ENCODE results near the gene CHST6.
"Not testable (repeated sequence)": the region's sequence is repeated elsewhere in the genome, so short reads cannot be mapped to it uniquely, and the experiment has no call there.

The CHST6 gene

GRCh38 chr16:75459691-75460090 lies 35.5 kb downstream of the CHST6 start:
- Histone ChIP-seq H3K36me3 (no peaks in the 10 kb centered on the region), H3K9me3 (no peaks in the 10 kb centered on the region), H3K27ac (no peak overlapping the region), H3K4me3 (ENCODE audit: low read depth in 1 of 2, low read length in 1 of 2) (no peak overlapping the region), H3K4me1 (ENCODE audit: control insufficient read depth in 1 of 2, insufficient read depth in 1 of 2, low read depth in 1 of 2, low read length in 1 of 2) (peaks cover 12 to 13% of the 10 kb centered on the region in 2 experiments), H3K27me3 (no peaks in the 10 kb centered on the region)
- TF ChIP-seq CTCF (IDR thresholded peaks at IDR 0.05): no peak

GRCh38 chr16:75458439-75458838 lies 36.8 kb downstream of the CHST6 start:
- no peaks in the 10 kb centered on the region for H3K9me3 ChIP-seq
- H3K4me1 ChIP-seq (ENCODE audit: control insufficient read depth in 1 of 2, insufficient read depth in 1 of 2, low read depth in 1 of 2, low read length in 1 of 2): peaks cover 6 to 8% of the 10 kb centered on the region in 2 experiments
- no peak overlapping the region for H3K4me3 ChIP-seq (ENCODE audit: low read depth in 1 of 2, low read length in 1 of 2)
- no peak for TF ChIP-seq CTCF (IDR thresholded peaks at IDR 0.05)
- H3K27me3 ChIP-seq: no peaks in the 10 kb centered on the region
- no peak overlapping the region for H3K27ac ChIP-seq
- H3K36me3 ChIP-seq: no peaks in the 10 kb centered on the region

GRCh38 chr16:75458029-75458428 lies 37.2 kb downstream of the CHST6 start:
- no peaks in the 10 kb centered on the region for H3K36me3 ChIP-seq
- H3K9me3 ChIP-seq: no peaks in the 10 kb centered on the region
- TF ChIP-seq CTCF (IDR thresholded peaks at IDR 0.05): no peak
- no peaks in the 10 kb centered on the region for H3K27me3 ChIP-seq
- H3K4me3 ChIP-seq (ENCODE audit: low read depth in 1 of 2, low read length in 1 of 2): no peak overlapping the region
- H3K4me1 ChIP-seq (ENCODE audit: control insufficient read depth in 1 of 2, insufficient read depth in 1 of 2, low read depth in 1 of 2, low read length in 1 of 2): peaks cover 2 to 5% of the 10 kb centered on the region in 2 experiments
- no peak overlapping the region for H3K27ac ChIP-seq

GRCh38 chr16:75457485-75458021 lies 37.7 kb downstream of the CHST6 start:
- Histone ChIP-seq H3K4me1 (ENCODE audit: control insufficient read depth in 1 of 2, insufficient read depth in 1 of 2, low read depth in 1 of 2, low read length in 1 of 2) (peaks cover 0 to under 1% of the 10 kb centered on the region in 2 experiments), H3K36me3 (no peaks in the 10 kb centered on the region), H3K27ac (no peak overlapping the region), H3K4me3 (ENCODE audit: low read depth in 1 of 2, low read length in 1 of 2) (no peak overlapping the region), H3K27me3 (no peaks in the 10 kb centered on the region), H3K9me3 (no peaks in the 10 kb centered on the region)
- no peak for TF ChIP-seq CTCF (IDR thresholded peaks at IDR 0.05)

GRCh38 chr16:75456971-75457370 lies 38.3 kb downstream of the CHST6 start:
- Histone ChIP-seq H3K4me1 (ENCODE audit: control insufficient read depth in 1 of 2, insufficient read depth in 1 of 2, low read depth in 1 of 2, low read length in 1 of 2) (no peaks in the 10 kb centered on the region), H3K27me3 (no peaks in the 10 kb centered on the region), H3K27ac (no peak overlapping the region), H3K4me3 (ENCODE audit: low read depth in 1 of 2, low read length in 1 of 2) (no peak overlapping the region), H3K36me3 (no peaks in the 10 kb centered on the region), H3K9me3 (no peaks in the 10 kb centered on the region)
- no peak for TF ChIP-seq CTCF (IDR thresholded peaks at IDR 0.05)

GRCh38 chr16:75456486-75456885 lies 38.8 kb downstream of the CHST6 start:
- H3K27me3 ChIP-seq; H3K9me3 ChIP-seq; H3K27ac ChIP-seq; H3K4me1 ChIP-seq (ENCODE audit: control insufficient read depth in 1 of 2, insufficient read depth in 1 of 2, low read depth in 1 of 2, low read length in 1 of 2); H3K4me3 ChIP-seq (ENCODE audit: low read depth in 1 of 2, low read length in 1 of 2); H3K36me3 ChIP-seq: not testable (repeated sequence)
